G401.6 (cell line): ENCODE measurements around the gene TTC31.

Experiments used
- FAIRE-seq: peaks from 2 replicates; lab custom pipeline; 2012; peaks lifted over from hg19 to GRCh38; lab: Jason Lieb, UNC

The TTC31 gene

DNA sequence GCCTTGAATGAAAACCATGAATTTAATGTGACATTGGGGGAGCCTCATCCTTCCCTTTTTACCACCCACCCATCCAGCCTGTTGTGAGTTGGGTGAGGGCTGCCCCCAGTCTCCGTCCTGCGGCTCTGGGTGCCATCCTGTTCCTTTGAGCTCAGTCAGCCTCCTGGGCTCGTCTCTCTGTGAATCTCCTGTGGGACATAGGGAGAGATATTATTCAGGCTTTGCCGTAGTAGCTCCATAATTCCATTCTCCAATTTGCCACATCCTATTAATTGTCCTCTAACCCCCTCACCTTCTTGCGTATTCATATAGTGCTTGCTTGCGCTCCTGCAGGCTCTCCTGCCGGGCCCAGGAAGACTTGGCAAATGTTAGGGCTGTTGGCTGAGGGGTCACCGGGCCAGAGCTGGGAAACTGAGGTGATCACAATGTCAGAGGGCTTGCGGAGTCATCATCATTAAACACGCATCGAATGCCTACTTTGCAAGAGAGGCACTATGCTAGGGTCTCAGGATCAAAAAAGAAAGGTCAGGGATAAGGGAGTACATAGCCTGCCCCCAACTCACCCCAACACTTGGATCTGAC is 43.9 kb downstream of the TTC31 start:
- FAIRE-seq: no peak

DNA sequence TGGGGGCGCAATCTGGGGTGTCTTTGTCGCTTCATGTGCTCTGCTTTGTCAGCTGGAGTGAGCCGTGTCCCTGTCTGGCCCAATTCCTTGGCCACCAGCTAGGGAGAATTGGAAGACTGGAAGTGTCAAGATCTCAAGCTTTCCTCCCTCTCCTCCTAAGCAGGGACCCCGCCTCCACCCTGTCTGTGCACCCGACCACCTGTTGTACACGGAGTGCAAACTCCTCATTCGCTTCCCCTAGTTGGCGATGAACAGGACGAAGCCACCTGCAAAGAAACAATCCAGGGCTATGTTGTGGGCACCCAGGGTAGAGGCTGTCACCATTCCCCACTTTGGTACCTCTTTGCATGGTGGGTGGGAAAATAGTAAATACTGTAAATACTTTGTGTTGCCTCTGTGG is 44.9 kb downstream of the TTC31 start:
- FAIRE-seq: no peak

DNA sequence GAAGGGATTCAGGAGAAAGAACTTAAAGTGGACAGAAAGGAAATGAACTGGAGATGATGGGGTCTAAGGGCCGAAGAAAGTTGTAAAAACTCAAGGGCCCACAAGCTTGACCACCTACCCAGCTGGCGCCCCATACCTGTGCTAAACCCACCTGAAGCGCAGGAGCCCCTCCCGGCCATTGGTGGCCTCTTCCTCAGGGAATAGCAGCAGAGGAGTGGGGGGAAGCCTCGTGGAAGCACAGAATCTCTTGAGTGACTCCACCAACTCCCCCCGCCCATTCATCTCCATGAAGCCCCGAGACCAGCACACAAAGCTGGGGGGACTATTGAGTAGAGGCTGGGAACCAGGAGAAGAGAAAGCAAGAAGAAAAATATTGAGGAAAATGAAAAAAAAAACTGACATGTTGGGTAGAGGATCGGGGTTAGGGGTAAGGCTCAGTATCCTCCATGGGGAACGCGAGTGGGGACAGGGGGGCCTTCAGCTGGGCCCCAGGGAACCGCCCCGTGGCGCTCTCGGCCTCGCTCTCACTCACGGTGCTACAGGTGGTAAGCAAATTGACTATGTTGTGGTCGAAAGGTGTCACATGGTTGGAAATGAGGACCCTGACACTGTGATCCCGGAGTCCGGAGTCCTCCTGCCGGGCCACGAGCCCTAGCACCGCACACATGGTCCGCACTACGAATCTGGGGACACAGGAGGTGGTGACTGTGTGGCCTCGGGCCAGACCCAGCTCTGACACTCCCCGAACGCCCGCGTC is 45.9 kb downstream of the TTC31 start:
- no peak for FAIRE-seq

DNA sequence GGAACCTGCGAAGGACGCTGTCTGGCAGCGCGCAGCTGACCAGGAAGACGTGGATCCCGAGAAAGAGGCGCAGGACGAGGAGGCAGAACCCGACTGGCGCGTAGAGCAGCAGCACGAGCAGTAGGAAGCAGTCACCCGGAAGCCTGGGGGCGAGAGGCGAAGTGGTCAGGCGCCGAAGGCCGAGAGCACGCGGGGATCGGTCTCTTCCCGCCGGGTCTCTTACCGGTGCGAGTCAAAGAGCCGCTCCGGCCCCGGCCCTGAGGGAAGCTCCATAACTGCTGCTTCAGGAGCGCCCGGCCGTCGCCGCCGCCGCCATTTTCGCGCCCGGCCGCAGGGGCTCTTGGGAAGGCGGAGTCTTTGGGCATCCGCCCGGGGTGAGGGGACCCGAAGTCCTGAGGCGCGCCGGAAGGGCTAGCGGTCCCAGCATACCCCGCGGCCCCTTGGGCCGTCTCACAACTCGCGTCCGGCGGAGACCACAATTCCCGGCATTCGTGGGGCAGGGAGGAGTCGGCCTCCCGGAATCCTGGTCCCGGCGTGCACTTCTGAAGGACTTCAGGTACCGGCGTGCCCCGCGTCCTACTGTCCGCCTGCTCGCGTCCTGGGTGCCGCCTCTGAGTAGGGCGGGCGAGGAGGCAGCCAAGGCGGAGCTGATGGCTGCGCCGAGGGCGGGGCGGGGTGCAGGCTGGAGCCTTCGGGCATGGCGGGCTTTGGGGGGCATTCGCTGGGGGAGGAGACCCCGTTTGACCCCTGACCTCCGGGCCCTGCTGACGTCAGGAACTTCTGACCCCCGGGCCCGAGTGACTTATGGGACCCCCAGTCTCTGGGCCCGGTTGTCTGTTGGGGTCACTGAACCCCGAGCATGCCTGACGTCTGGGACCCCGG is 46.7 kb downstream of the TTC31 start, which contains the start of the genes AUP1 and HTRA2:
TSS of gene AUP1 (minus strand) at position 350 of the 882 bp plus-strand sequence. CDS start at position 273, 77 bp downstream.
TSS of gene HTRA2 (plus strand) at position 577 of the 882 bp plus-strand sequence. CDS start at position 651, 74 bp downstream.
- FAIRE-seq: peak; percentile 97

- FAIRE-seq: no peak
Measured at GRCh38 chr2:74530239-74531187, 47.6 kb downstream of the TTC31 start.

- no peak for FAIRE-seq
Measured at GRCh38 chr2:74531666-74532065, 48.8 kb downstream of the TTC31 start.

DNA sequence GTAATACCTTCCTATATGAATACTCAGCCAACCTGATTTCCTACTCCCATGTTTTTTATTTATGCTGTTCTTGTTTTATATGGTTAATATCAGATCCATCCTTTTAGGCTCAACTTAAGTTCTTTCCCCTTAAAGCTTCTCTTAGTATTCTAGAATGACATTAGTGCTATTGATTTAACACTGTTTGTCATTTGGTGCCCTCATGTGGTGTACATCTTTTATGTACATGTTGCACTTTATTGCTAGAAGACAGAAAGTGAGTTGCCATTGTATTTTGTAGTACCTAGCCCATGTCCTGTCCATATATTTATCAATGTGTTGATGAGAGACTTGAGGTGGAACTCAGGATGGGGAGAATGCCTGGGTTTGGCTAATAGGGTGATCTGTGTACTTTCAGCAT is 49.3 kb downstream of the TTC31 start:
- peak; percentile 92 for FAIRE-seq

DNA sequence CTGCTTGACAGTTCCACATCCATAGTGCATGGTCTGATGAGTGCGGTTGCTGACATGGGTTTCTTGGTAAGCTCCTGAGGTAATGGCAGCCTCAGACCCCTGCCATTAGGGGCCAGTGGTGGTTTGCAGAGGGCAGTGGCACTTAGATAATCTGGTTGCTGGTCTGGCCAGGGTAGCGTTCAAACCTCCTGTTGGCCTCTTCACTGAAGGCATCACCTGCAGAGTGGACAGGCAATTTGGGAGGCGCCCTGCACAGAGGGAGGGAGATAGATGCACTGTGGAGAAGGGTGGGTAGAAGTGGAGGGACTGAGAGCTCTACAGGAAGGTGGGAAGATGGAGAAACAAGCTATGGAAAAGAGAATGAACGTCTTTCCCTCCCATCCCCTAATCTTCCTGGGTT is 50.6 kb downstream of the TTC31 start:
- FAIRE-seq: no peak

DNA sequence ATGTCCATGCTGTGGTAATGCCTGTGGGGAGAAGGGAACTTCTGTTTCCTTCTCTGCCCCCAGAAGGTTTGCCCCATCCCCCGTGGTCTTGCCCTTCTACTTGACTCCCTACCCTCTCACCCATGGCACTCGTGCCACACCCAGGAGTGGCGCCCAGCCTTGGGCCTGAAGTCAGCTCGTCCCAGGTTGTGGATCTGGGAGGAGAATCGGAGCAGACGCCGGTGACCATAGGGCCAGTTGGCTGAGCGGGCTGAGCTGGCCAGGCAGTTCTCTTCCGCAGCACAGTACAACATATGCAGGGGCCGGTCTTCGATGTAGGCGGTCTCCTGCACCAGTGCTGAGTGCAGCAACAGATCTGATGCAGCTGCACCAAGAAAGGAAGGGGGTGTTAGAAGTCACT is 51.5 kb downstream of the TTC31 start:
- no peak for FAIRE-seq

DNA sequence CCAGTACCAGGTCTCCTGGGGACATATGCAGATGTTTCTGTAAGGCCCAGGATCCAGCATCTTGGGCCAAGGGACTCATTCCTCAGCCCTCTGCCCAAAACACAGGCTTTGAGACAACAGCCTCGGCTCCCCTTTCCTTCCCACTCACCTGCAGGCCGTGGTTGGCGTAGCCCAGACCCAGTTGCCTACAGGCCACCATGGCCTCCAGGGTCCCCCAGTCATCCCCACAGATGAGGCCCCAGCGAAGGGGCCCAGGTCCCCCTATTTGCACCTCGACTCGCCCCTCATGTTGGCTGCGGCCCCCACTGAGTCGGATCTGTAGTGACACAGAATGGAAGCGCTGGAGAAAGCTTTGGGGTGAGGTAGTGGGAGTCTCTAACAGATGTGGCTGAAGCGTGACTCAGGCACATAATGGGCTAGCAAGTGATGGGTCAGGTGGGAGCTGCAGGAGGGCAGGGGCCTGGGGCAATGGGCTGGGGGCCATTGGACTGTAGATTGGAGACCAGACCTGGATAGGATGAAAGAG is 52.6 kb downstream of the TTC31 start:
- FAIRE-seq: no peak

GRCh38 chr2:74536166-74536950 is 53.5 kb downstream of the TTC31 start:
- no peak for FAIRE-seq

DNA sequence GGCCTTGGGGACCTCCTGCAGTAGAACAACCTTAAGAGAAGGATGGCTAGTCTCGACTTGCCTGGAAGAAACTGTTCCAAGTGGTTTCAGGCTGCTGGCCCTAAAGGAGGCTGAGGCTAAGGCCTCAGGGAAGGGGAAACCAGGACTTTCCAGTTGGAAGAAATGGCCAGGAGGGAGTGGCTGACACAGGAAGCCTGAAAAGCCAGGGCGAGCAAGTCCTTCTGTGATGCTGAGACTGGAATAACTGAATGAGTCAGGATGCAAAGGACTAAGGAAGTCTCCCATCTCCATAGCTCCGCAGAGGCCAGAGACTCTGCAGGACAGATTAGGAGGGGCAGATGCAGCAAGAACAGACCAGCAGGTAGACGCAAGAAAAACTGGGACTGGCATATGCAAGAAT is 54.3 kb downstream of the TTC31 start:
- no peak for FAIRE-seq

- no peak for FAIRE-seq
Measured at GRCh38 chr2:74538881-74539339, 56.0 kb downstream of the TTC31 start.

DNA sequence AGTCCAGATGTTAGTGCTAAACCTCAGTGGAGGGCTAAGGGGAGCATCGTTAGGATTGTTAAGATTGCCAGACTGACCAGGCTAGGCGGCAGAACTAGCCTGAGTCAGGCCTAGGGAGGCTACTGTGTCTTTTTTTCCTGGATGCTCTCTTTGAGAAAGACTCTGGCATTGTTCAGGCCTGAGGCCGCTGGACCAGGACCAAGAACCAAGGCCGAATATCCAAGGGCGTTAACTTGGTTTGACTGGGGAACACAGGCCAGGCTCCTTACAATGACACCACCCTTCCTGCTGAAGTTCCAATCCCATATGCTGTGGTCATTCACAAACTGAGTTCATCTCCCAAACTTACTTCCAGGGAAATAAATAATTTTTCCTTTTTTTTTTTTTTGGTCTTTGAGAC is 57.4 kb downstream of the TTC31 start:
- FAIRE-seq: no peak

DNA sequence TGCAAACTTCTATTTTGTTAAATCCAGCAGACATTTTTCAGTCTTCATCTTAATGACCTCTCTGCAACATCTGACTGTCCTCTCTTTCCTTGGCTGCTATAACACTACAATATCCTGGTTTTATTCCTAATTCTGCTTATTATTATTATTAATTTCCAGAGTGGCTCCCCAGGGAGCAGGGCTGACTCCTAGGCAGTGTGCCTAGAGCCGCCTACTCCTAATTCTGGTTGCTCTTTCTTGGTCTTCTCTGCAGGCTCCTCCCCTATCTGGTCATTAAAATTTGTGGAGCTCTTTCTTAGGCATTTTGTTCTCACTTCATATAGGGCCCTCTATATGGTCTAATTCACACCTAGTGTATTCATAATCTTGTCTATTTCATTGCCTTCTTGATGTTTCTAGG is 60.1 kb downstream of the TTC31 start:
- no peak for FAIRE-seq
